ENCODE results near the gene FRS2. TPM values are rescaled to one million over a fixed set of nuclear protein-coding genes. Genes with fewer than 3 reads are reported as not detected.

Gene FRS2
- total RNA-seq, 1 experiment from 2014 or later: 28.1 TPM

- no peaks in the 10 kb centered on the region for H3K9me3 Mint-ChIP-seq (ENCODE audit: unreplicated experiment)
- no peak for DNase-seq (ENCODE audit: unreplicated experiment)
- intact Hi-C loops (cut with micrococcal nuclease): no loop called here
- ChIA-PET POLR2A (interaction anchor here (1.0 to 1.4 kb wide), 3 partner anchors 9 to 54 kb away, joined by 3 read pairs; no protein-coding TSS in a partner anchor), CTCF (no interaction called here)
- no peak for TF ChIP-seq CTCF (IDR thresholded peaks at IDR 0.05; ENCODE audit: unreplicated experiment)
- peaks cover 6% of the 10 kb centered on the region for H3K36me3 Mint-ChIP-seq (ENCODE audit: insufficient read depth, unreplicated experiment)
- H3K4me3 Mint-ChIP-seq (ENCODE audit: unreplicated experiment): no peak overlapping the region
- no TSS peak for BruUV-seq (replicated peaks)
- H3K27ac Mint-ChIP-seq (ENCODE audit: low read depth, unreplicated experiment): no peak overlapping the region
- no peaks in the 10 kb centered on the region for H3K27me3 Mint-ChIP-seq (ENCODE audit: insufficient read depth, unreplicated experiment)
- H3K4me1 Mint-ChIP-seq (ENCODE audit: insufficient read depth, unreplicated experiment): peaks cover 52% of the 10 kb centered on the region
Measured at GRCh38 chr12:69508621-69509020, 38.4 kb downstream of the FRS2 start.

GRCh38 chr12:69509308-69509736 lies 39.1 kb downstream of the FRS2 start:
- POLR2A ChIA-PET: interaction anchor here (1.0 to 1.4 kb wide), 4 partner anchors 8 to 53 kb away, joined by 3 to 5 read pairs (median 4); partner anchors contain the start of gene FRS2
- peak overlapping the region; percentile 54 for H3K27ac Mint-ChIP-seq (ENCODE audit: low read depth, unreplicated experiment)
- no peaks in the 10 kb centered on the region for H3K9me3 Mint-ChIP-seq (ENCODE audit: unreplicated experiment)
- peaks cover under 1% of the 10 kb centered on the region for H3K36me3 Mint-ChIP-seq (ENCODE audit: insufficient read depth, unreplicated experiment)
- H3K27me3 Mint-ChIP-seq (ENCODE audit: insufficient read depth, unreplicated experiment): no peaks in the 10 kb centered on the region
- H3K4me1 Mint-ChIP-seq (ENCODE audit: insufficient read depth, unreplicated experiment): peaks cover 55% of the 10 kb centered on the region
- CTCF ChIA-PET: no interaction called here
- intact Hi-C loops (cut with micrococcal nuclease): no loop called here
- DNase-seq (ENCODE audit: unreplicated experiment): no peak
- H3K4me3 Mint-ChIP-seq (ENCODE audit: unreplicated experiment): no peak overlapping the region
- BruUV-seq (replicated peaks): no TSS peak
- TF ChIP-seq CTCF (IDR thresholded peaks at IDR 0.05; ENCODE audit: unreplicated experiment): no peak

- H3K27me3 Mint-ChIP-seq (ENCODE audit: insufficient read depth, unreplicated experiment): no peaks in the 10 kb centered on the region
- H3K36me3 Mint-ChIP-seq (ENCODE audit: insufficient read depth, unreplicated experiment): peaks cover 1% of the 10 kb centered on the region
- DNase-seq (ENCODE audit: unreplicated experiment): no peak
- no peak overlapping the region for H3K4me3 Mint-ChIP-seq (ENCODE audit: unreplicated experiment)
- H3K4me1 Mint-ChIP-seq (ENCODE audit: insufficient read depth, unreplicated experiment): peaks cover 55% of the 10 kb centered on the region
- no peak for TF ChIP-seq CTCF (IDR thresholded peaks at IDR 0.05; ENCODE audit: unreplicated experiment)
- intact Hi-C loops (cut with micrococcal nuclease): no loop called here
- peak overlapping the region; percentile 54 for H3K27ac Mint-ChIP-seq (ENCODE audit: low read depth, unreplicated experiment)
- POLR2A ChIA-PET: interaction anchor here (0.7 to 1.4 kb wide), 5 partner anchors 9 to 52 kb away, joined by 3 to 5 read pairs (median 4); partner anchors contain the start of gene FRS2
- no TSS peak for BruUV-seq (replicated peaks)
- no peaks in the 10 kb centered on the region for H3K9me3 Mint-ChIP-seq (ENCODE audit: unreplicated experiment)
- CTCF ChIA-PET: interaction anchor here (1.1 kb wide), 1 partner anchor 40 kb away, joined by 3 read pairs; the partner anchor contains the start of gene FRS2
Measured at GRCh38 chr12:69509904-69510827, 40.0 kb downstream of the FRS2 start.

- Mint-ChIP-seq H3K27ac (ENCODE audit: low read depth, unreplicated experiment) (no peak overlapping the region), H3K4me3 (ENCODE audit: unreplicated experiment) (no peak overlapping the region), H3K27me3 (ENCODE audit: insufficient read depth, unreplicated experiment) (no peaks in the 10 kb centered on the region), H3K36me3 (ENCODE audit: insufficient read depth, unreplicated experiment) (peaks cover 7% of the 10 kb centered on the region), H3K9me3 (ENCODE audit: unreplicated experiment) (no peaks in the 10 kb centered on the region), H3K4me1 (ENCODE audit: insufficient read depth, unreplicated experiment) (peaks cover 55% of the 10 kb centered on the region)
- no peak for TF ChIP-seq CTCF (IDR thresholded peaks at IDR 0.05; ENCODE audit: unreplicated experiment)
- no TSS peak for BruUV-seq (replicated peaks)
- intact Hi-C loops (cut with micrococcal nuclease): no loop called here
- POLR2A ChIA-PET: interaction anchor here (1.2 kb wide), 1 partner anchor 8 kb away, joined by 3 read pairs; no protein-coding TSS in a partner anchor
- CTCF ChIA-PET: interaction anchor here (1.1 kb wide), 1 partner anchor 41 kb away, joined by 3 read pairs; the partner anchor contains the start of gene FRS2
- DNase-seq (ENCODE audit: unreplicated experiment): no peak
Measured at GRCh38 chr12:69511016-69511415, 40.8 kb downstream of the FRS2 start.

All from MCF 10A (cell line).